Gastroesophageal sphincter (tissue), 4 donors: ENCODE results near the gene ELAVL3. TPM values are rescaled to one million over a fixed set of nuclear protein-coding genes. Genes with fewer than 3 reads are reported as not detected.

ENCODE experiments used
- ATAC-seq: fragments of 150-250 bp; one replicate; pipeline ENCODE4 v1.9.1; 2016; ENCODE audit warnings: mild to moderate bottlenecking, moderate library complexity
- H3K27ac ChIP-seq, 4 donors: fragments of 200-600 bp; sonication (generic) in 3 of 4; 1 replicate in 3 of 4; 2 replicates in 1 of 4; pipeline ENCODE4 v1.5.1; 2016 to 2019
- H3K27me3 ChIP-seq: fragments of 200-600 bp; sonication (generic); one replicate; pipeline ENCODE4 v1.5.1; 2019
- H3K36me3 ChIP-seq, 2 donors: fragments of 200-600 bp; sonication (generic); one replicate each; pipeline ENCODE4 v1.5.1; 2019; ENCODE audit warnings: control low read depth in 1 of 2
- H3K4me1 ChIP-seq, 3 donors: fragments of 200-600 bp; sonication (generic); 1 replicate in 2 of 3; 2 replicates in 1 of 3; pipeline ENCODE4 v1.5.1; 2016 to 2019; ENCODE audit warnings: control low read depth in 2 of 3
- H3K4me3 ChIP-seq, 2 donors: fragments of 200-600 bp; sonication (generic); one replicate each; pipeline ENCODE4 v1.5.1; 2019; ENCODE audit warnings: mild to moderate bottlenecking in 1 of 2, moderate library complexity in 1 of 2
- H3K9me3 ChIP-seq, 3 donors: fragments of 200-600 bp; sonication (generic); one replicate each; pipeline ENCODE4 v1.5.1; 2017 to 2019; ENCODE audit warnings: control low read depth in 2 of 3
- CTCF ChIP-seq, 4 experiments: fragments of 200-600 bp in 2 of 4; fragments of 450-650 bp in 2 of 4; sonication (generic) in 1 of 4; IDR thresholded peaks; one replicate each; pipeline ENCODE4 v1.5.1; 2017 to 2019; ENCODE audit warnings: antibody characterized with exemption in 4 of 4, mild to moderate bottlenecking in 2 of 4, moderate library complexity in 2 of 4
- EP300 ChIP-seq: sonication (generic); formaldehyde crosslinking; IDR thresholded peaks from one replicate; pipeline ENCODE4 v1.6.1; 2017; ENCODE audit warnings: antibody characterized with exemption, mild to moderate bottlenecking
- POLR2A ChIP-seq, 2 donors: fragments of 450-650 bp; IDR thresholded peaks; one replicate each; pipeline ENCODE4 v1.6.1; 2017; ENCODE audit warnings: antibody characterized with exemption in 2 of 2, mild to moderate bottlenecking in 2 of 2, moderate library complexity in 1 of 2
- POLR2AphosphoS5 ChIP-seq: sonication (generic); formaldehyde crosslinking; IDR thresholded peaks from one replicate; pipeline ENCODE4 v1.6.1; 2017; ENCODE audit warnings: antibody characterized with exemption
- WGBS, 2 donors: methylation state at CpG; one replicate each; pipeline ENCODE4 v1.1.5; 2018; ENCODE audit warnings: low coverage in 1 of 2; 5-methylcytosine and 5-hydroxymethylcytosine counted together
- total RNA-seq, 4 donors: library from RNA; depleted of rRNA; stranded (reverse); fragments of >200 nt; gene quantifications; one replicate each; pipeline ENCODE4 v1.1.0, GENCODE V29; 2016

Gene ELAVL3
- total RNA-seq, 4 donors from 2014 or later, result 0.04 to 3.3 (median 0.27) TPM; not detected in 1

- no peak overlapping the region for H3K4me3 ChIP-seq
- no peaks in the 10 kb centered on the region for H3K9me3 ChIP-seq
- peaks cover 0 to 4% (median 0%) of the 10 kb centered on the region in 3 donors for H3K4me1 ChIP-seq
- H3K27ac ChIP-seq, result no peak overlapping the region
- WGBS, 2 donors, result 74 to 95% methylated on average over 4 to 14 of the region's 31 CpGs
- ATAC-seq, result no peak
- TF ChIP-seq POLR2A (IDR thresholded peaks at IDR 0.05) (no peak), CTCF (IDR thresholded peaks at IDR 0.05) (no peak), POLR2AphosphoS5 (no peak), EP300 (no peak)
- H3K36me3 ChIP-seq, result peaks cover 0 to 71% of the 10 kb centered on the region in 2 donors
- H3K27me3 ChIP-seq, result peaks cover 21% of the 10 kb centered on the region
Observed at GRCh38 chr19:11448923-11449554, 31.8 kb downstream of the ELAVL3 start.

GRCh38 chr19:11448410-11448809 lies 32.4 kb downstream of the ELAVL3 start:
- Histone ChIP-seq H3K27ac (no peak overlapping the region), H3K4me1 (peaks cover 0 to 4% (median 0%) of the 10 kb centered on the region in 3 donors), H3K27me3 (peaks cover 15% of the 10 kb centered on the region), H3K36me3 (peaks cover 0 to 77% of the 10 kb centered on the region in 2 donors), H3K9me3 (no peaks in the 10 kb centered on the region), H3K4me3 (no peak overlapping the region)
- 80% methylated on average over 1 of the region's 13 CpGs; no CpG with 5 or more reads in 1 of the 2 donors for WGBS, 2 donors
- TF ChIP-seq EP300, result no peak
- no peak for TF ChIP-seq POLR2AphosphoS5
- TF ChIP-seq POLR2A (IDR thresholded peaks at IDR 0.05), result no peak
- no peak for TF ChIP-seq CTCF (IDR thresholded peaks at IDR 0.05)
- no peak for ATAC-seq

- Histone ChIP-seq H3K27me3 (peaks cover 7% of the 10 kb centered on the region), H3K9me3 (no peaks in the 10 kb centered on the region), H3K4me1 (peaks cover 0 to 4% (median 0%) of the 10 kb centered on the region in 3 donors), H3K4me3 (no peak overlapping the region), H3K36me3 (peaks cover 0 to 85% of the 10 kb centered on the region in 2 donors), H3K27ac (no peak overlapping the region)
- WGBS, 2 donors, result 77% methylated on average over 5 of the region's 35 CpGs; no CpG with 5 or more reads in 1 of the 2 donors
- TF ChIP-seq POLR2A (IDR thresholded peaks at IDR 0.05) (no peak), CTCF (IDR thresholded peaks at IDR 0.05) (no peak), POLR2AphosphoS5 (no peak), EP300 (no peak)
- ATAC-seq, result no peak
Observed at GRCh38 chr19:11447347-11448262, 33.2 kb downstream of the ELAVL3 start.

GRCh38 chr19:11446652-11447301 lies 34.1 kb downstream of the ELAVL3 start:
- no peak overlapping the region for H3K4me3 ChIP-seq
- H3K9me3 ChIP-seq, result no peaks in the 10 kb centered on the region
- TF ChIP-seq POLR2A (IDR thresholded peaks at IDR 0.05), result no peak
- TF ChIP-seq CTCF (IDR thresholded peaks at IDR 0.05), result peak in 3 of 4 experiments; percentile 73 to 88 (median 75)
- no peak for TF ChIP-seq POLR2AphosphoS5
- no peak for TF ChIP-seq EP300
- H3K36me3 ChIP-seq, result peaks cover 0 to 93% of the 10 kb centered on the region in 2 donors
- 48 to 57% methylated on average over 3 to 5 of the region's 23 CpGs for WGBS, 2 donors
- H3K4me1 ChIP-seq, result peaks cover 0 to 4% (median 0%) of the 10 kb centered on the region in 3 donors
- peak; percentile 72 for ATAC-seq
- peaks cover 5% of the 10 kb centered on the region for H3K27me3 ChIP-seq
- peak overlapping the region in 1 of 4 donors; percentile 27 for H3K27ac ChIP-seq
